OCI-LY7 (cell line): ENCODE data around the gene CCDC93. TPM values are rescaled to one million over a fixed set of nuclear protein-coding genes. Genes with fewer than 3 reads are reported as not detected.
A peak's percentile ranks its signal among the peaks of the same experiment; 100 is the strongest.

ENCODE experiments used
- BruUV-seq: library from RNA; stranded (reverse); fragments of 400-500 nt; replicated peaks from 2 replicates; lab custom pipeline; 2021; lab: Mats Ljungman, UMichigan
- CTCF ChIA-PET: fragments of 300-600 bp; sonication (Branson Sonifier 250); formaldehyde crosslinking; loops from one replicate; lab custom pipeline; 2022; ENCODE audit warnings: antibody characterized with exemption; ENCODE audit not compliant: unreplicated experiment; lab: Charles Lee
- POLR2A ChIA-PET: fragments of 300-600 bp; sonication (Branson Sonifier 250); formaldehyde crosslinking; loops from one replicate; lab custom pipeline; 2022; ENCODE audit warnings: antibody characterized with exemption; lab: Charles Lee
- DNase-seq: peaks from one replicate; pipeline ENCODE4 v3.0.0-alpha.2; 2015; ENCODE audit warnings: low spot score
- H2AFZ ChIP-seq: fragments of 200-600 bp; sonication (generic), shearing (Covaris generic); 2 replicates; pipeline ENCODE4 v1.6.1; 2014; ENCODE audit warnings: mild to moderate bottlenecking, antibody characterized with exemption, low read length, moderate library complexity
- H3K27ac ChIP-seq: fragments of 200-600 bp; sonication (generic); 2 replicates; pipeline ENCODE4 v1.5.1; 2014; ENCODE audit warnings: mixed run types, low read depth, mild to moderate bottlenecking, moderate library complexity, low read length, inconsistent platforms; ENCODE audit not compliant: poor library complexity, severe bottlenecking
- H3K36me3 ChIP-seq: fragments of 200-600 bp; sonication (generic); 2 replicates; pipeline ENCODE4 v1.6.1; 2014; ENCODE audit warnings: mild to moderate bottlenecking, antibody characterized with exemption, low read length, moderate library complexity, mixed read lengths; ENCODE audit not compliant: insufficient read depth
- H3K4me1 ChIP-seq: fragments of 200-600 bp; sonication (generic); 2 replicates; pipeline ENCODE4 v1.5.1; 2014; ENCODE audit warnings: mild to moderate bottlenecking, low read length; ENCODE audit not compliant: insufficient read depth, poor library complexity, severe bottlenecking
- H3K4me2 ChIP-seq: fragments of 200-600 bp; sonication (generic); 2 replicates; pipeline ENCODE4 v1.6.1; 2014; ENCODE audit warnings: mild to moderate bottlenecking, low read length
- H3K4me3 ChIP-seq: fragments of 200-600 bp; sonication (generic); 2 replicates; pipeline ENCODE4 v1.5.1; 2014; ENCODE audit warnings: mild to moderate bottlenecking, low read depth, low read length; ENCODE audit not compliant: poor library complexity, severe bottlenecking
- H3K79me2 ChIP-seq: fragments of 200-600 bp; sonication (generic); 2 replicates; pipeline ENCODE4 v1.6.1; 2016; ENCODE audit warnings: low read depth, mild to moderate bottlenecking, low read length, moderate library complexity, mixed read lengths; ENCODE audit not compliant: insufficient read depth
- H3K9me2 ChIP-seq: fragments of 200-600 bp; sonication (generic); 2 replicates; pipeline ENCODE4 v1.6.1; 2016; ENCODE audit warnings: mild to moderate bottlenecking, low read length, mixed read lengths; ENCODE audit not compliant: insufficient read depth
- H3K9me3 ChIP-seq: fragments of 200-600 bp; sonication (generic); 2 replicates; pipeline ENCODE4 v1.6.1; 2014; ENCODE audit warnings: mild to moderate bottlenecking, mixed run types, low read length, mixed read lengths
- H4K20me1 ChIP-seq: fragments of 200-600 bp; sonication (generic); 2 replicates; pipeline ENCODE4 v1.6.1; 2014; ENCODE audit warnings: mild to moderate bottlenecking, antibody characterized with exemption, low read length, moderate library complexity, mixed read lengths; ENCODE audit not compliant: insufficient read depth
- EZH2phosphoT487 ChIP-seq: fragments of 200-600 bp; sonication (generic); IDR thresholded peaks from 2 replicates; pipeline ENCODE4 v1.6.1; 2018; ENCODE audit warnings: low read depth, borderline replicate concordance, mild to moderate bottlenecking, mixed run types, antibody characterized with exemption, low read length, moderate library complexity, mixed read lengths
- intact Hi-C: fragments of 100-400 bp; cut with micrococcal nuclease; formaldehyde crosslinking; loops from one replicate; pipeline ENCODE4 v1.10.0; 2022; ENCODE audit not compliant: unreplicated experiment
- total RNA-seq, 2 experiments: library from RNA; depleted of rRNA in 1 of 2; stranded (reverse); fragments of >200 nt in 1 of 2; shearing (Covaris generic) in 1 of 2; gene quantifications; 2 replicates each; pipeline ENCODE4 v1.2.3, GENCODE V29; 2014 to 2022
- TF ChIP-seq, protein P1 (sequence below): fragments of 200-600 bp; sonication (generic); conservative IDR thresholded peaks from 2 replicates; pipeline ENCODE4 v1.5.1; 2014; ENCODE audit warnings: mild to moderate bottlenecking, antibody characterized with exemption, low read length, moderate library complexity, mixed read lengths

CCDC93 gene
- total RNA-seq, 2 experiments from 2014 or later, result 25.6 to 53.8 TPM

DNA sequence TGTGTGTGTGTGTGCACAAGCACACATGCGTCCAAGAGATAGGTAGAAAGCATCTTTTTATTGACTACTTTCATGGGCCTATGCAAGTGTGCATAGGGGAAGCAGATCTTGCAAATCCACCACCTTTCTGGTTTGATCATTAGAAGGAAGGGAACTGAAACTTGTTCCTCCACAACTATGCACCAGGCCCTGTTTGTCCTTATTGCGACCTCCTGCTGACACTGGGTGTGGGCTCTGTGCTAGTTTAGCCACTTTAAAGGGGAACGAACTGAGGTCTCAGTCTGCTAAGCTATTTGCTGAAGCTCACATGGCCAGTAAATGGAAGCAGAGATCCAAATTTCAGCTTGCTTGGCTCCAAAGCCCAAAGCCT is 42.3 kb upstream of the CCDC93 start:
- H3K4me2 ChIP-seq, result peak overlapping the region; percentile 85
- BruUV-seq, result no TSS peak
- no peaks in the 10 kb centered on the region for H3K79me2 ChIP-seq
- peak overlapping the region; percentile 94 for H3K27ac ChIP-seq
- H3K9me3 ChIP-seq, result no peaks in the 10 kb centered on the region
- ChIA-PET POLR2A (interaction anchor here (0.9 to 3.7 kb wide), 5 partner anchors 9 to 140 kb away, joined by 3 to 22 read pairs (median 9); partner anchors contain the start of genes CCDC93 and INSIG2), CTCF (interaction anchor here (1.0 to 1.2 kb wide), 2 partner anchors 8 to 9 kb away, joined by 4 to 9 read pairs; no protein-coding TSS in a partner anchor)
- H2AFZ ChIP-seq, result peak overlapping the region; percentile 97
- no peaks in the 10 kb centered on the region for H3K9me2 ChIP-seq
- intact Hi-C loops, result loop anchor here (10.0 kb wide), 2 partner anchors 1259 to 1309 kb away; partner anchors contain the start of genes C2orf76 and DBI
- peak; percentile 91 for DNase-seq
- TF ChIP-seq, protein P1, sequence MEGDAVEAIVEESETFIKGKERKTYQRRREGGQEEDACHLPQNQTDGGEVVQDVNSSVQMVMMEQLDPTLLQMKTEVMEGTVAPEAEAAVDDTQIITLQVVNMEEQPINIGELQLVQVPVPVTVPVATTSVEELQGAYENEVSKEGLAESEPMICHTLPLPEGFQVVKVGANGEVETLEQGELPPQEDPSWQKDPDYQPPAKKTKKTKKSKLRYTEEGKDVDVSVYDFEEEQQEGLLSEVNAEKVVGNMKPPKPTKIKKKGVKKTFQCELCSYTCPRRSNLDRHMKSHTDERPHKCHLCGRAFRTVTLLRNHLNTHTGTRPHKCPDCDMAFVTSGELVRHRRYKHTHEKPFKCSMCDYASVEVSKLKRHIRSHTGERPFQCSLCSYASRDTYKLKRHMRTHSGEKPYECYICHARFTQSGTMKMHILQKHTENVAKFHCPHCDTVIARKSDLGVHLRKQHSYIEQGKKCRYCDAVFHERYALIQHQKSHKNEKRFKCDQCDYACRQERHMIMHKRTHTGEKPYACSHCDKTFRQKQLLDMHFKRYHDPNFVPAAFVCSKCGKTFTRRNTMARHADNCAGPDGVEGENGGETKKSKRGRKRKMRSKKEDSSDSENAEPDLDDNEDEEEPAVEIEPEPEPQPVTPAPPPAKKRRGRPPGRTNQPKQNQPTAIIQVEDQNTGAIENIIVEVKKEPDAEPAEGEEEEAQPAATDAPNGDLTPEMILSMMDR, result no peak
- no peak for TF ChIP-seq EZH2phosphoT487
- H3K4me1 ChIP-seq, result peaks cover 68% of the 10 kb centered on the region
- no peaks in the 10 kb centered on the region for H3K36me3 ChIP-seq
- no peaks in the 10 kb centered on the region for H4K20me1 ChIP-seq
- H3K4me3 ChIP-seq, result peak overlapping the region; percentile 60

DNA sequence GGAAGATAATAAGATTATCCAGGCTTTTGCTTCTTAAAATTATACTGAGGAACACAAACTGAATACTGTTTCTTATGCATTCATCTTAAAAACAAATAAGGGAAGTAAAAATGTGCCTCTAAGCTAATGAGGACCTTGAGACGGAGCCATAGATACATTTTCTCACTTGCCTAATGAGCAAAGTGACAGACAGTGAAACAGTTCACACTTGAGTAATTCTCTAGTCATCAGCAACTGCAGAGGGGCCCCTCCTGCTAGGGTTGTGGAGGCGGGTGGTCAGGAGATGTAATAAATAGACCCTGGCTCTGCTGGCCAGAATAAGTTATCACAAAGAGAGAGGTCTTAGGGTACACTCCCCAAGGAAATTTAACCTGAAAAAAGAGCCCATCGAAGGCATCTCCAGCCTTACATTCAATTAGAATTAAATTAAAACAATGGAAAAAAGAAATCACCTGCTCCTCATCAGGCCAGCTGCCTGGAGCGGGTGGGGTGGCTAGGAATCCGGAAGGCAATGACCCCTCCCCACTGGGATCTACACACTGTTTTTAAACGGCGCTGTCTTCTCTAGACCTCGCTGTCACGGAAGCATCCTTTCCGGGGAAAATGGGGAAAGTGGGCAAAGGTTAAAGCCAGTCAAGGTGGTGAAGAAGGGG is 41.8 kb upstream of the CCDC93 start:
- peak; percentile 76 for DNase-seq
- no peaks in the 10 kb centered on the region for H3K79me2 ChIP-seq
- BruUV-seq, result no TSS peak
- H3K9me2 ChIP-seq, result no peaks in the 10 kb centered on the region
- peaks cover 68% of the 10 kb centered on the region for H3K4me1 ChIP-seq
- ChIA-PET CTCF (interaction anchor here (0.6 to 1.2 kb wide), 3 partner anchors 7 to 52 kb away, joined by 3 to 9 read pairs (median 4); no protein-coding TSS in a partner anchor), POLR2A (interaction anchor here (0.7 to 3.7 kb wide), 11 partner anchors 8 to 233 kb away, joined by 3 to 22 read pairs (median 3); partner anchors contain the start of genes CCDC93 and INSIG2)
- H4K20me1 ChIP-seq, result no peaks in the 10 kb centered on the region
- H3K4me2 ChIP-seq, result peak overlapping the region; percentile 85
- peak overlapping the region; percentile 94 for H3K27ac ChIP-seq
- peak overlapping the region; percentile 60 for H3K4me3 ChIP-seq
- TF ChIP-seq, protein P1, result no peak
- no peak for TF ChIP-seq EZH2phosphoT487
- no peaks in the 10 kb centered on the region for H3K9me3 ChIP-seq
- no peaks in the 10 kb centered on the region for H3K36me3 ChIP-seq
- H2AFZ ChIP-seq, result peak overlapping the region; percentile 97
- intact Hi-C loops, result loop anchor here (10.0 kb wide), 2 partner anchors 1259 to 1309 kb away; partner anchors contain the start of genes C2orf76 and DBI
